ENCODE results near the gene YOD1. TPM values are rescaled to one million over a fixed set of nuclear protein-coding genes. Genes with fewer than 3 reads are reported as not detected.

The YOD1 gene
- total and polyA plus RNA-seq, 2 of the 13 experiments (the other 11 are each of a cell fraction or from before 2014, with no cell fraction given) = 3.4 to 9.1 TPM

- peak; percentile 84 for TF ChIP-seq PATZ1 (CRISPR knock-in tag; IDR thresholded peaks at IDR 0.05)
- TF ChIP-seq NR2F6 (IDR thresholded peaks at IDR 0.05) = no peak
- TF ChIP-seq NR2F6 (CRISPR knock-in tag; IDR thresholded peaks at IDR 0.05) = peak; percentile 35; the same call in 1 of the 2 replicates
- TF ChIP-seq GATAD2A (CRISPR knock-in tag; IDR thresholded peaks at IDR 0.05) = peak; percentile 41; the same call in 1 of the 2 replicates
- TF ChIP-seq, protein P1, sequence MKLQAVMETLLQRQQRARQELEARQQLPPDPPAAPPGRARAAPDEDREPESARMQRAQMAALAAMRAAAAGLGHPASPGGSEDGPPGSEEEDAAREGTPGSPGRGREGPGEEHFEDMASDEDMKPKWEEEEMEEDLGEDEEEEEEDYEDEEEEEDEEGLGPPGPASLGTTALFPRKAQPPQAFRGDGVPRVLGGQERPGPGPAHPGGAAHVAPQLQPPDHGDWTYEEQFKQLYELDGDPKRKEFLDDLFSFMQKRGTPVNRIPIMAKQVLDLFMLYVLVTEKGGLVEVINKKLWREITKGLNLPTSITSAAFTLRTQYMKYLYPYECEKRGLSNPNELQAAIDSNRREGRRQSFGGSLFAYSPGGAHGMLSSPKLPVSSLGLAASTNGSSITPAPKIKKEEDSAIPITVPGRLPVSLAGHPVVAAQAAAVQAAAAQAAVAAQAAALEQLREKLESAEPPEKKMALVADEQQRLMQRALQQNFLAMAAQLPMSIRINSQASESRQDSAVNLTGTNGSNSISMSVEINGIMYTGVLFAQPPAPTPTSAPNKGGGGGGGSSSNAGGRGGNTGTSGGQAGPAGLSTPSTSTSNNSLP (IDR thresholded peaks at IDR 0.05; ENCODE audit: low read depth, low read length) = peak; percentile 78
- TF ChIP-seq ZNF326 (CRISPR knock-in tag; IDR thresholded peaks at IDR 0.05; ENCODE audit: borderline replicate concordance) = no peak
- TF ChIP-seq FOXA3 (CRISPR knock-in tag; IDR thresholded peaks at IDR 0.05) = no peak; the same call in 1 of the 2 replicates
- peak; percentile 37; the same call in 1 of the 2 replicates for TF ChIP-seq POLR2G (IDR thresholded peaks at IDR 0.05; ENCODE audit: low read depth, low read length)
- TF ChIP-seq NCOR1 (IDR thresholded peaks at IDR 0.05; ENCODE audit: borderline replicate concordance, low read length) = 0 out of 2 replicates have a peak, but pooled peaks have one; percentile 20
- TF ChIP-seq ZNF607 (CRISPR knock-in tag; IDR thresholded peaks at IDR 0.05; ENCODE audit: borderline replicate concordance) = no peak
- no peak for TF ChIP-seq ZNF609 (CRISPR knock-in tag; IDR thresholded peaks at IDR 0.05; ENCODE audit: borderline replicate concordance)
- peak; percentile 84 for TF ChIP-seq FOSL2 (CRISPR knock-in tag; IDR thresholded peaks at IDR 0.05)
- peak; percentile 46; the same call in 1 of the 2 replicates for TF ChIP-seq JUNB (CRISPR knock-in tag; IDR thresholded peaks at IDR 0.05; ENCODE audit: borderline replicate concordance)
- TF ChIP-seq SOX13 (IDR thresholded peaks at IDR 0.05) = no peak
- TF ChIP-seq SOX13 (CRISPR knock-in tag; conservative IDR thresholded peaks at IDR 0.05 in 1 of 2, IDR thresholded peaks at IDR 0.05 in 1 of 2) = peak in 1 of 2 experiments; percentile 83; a peak in 2 of 4 replicates
- no peak for TF ChIP-seq SOX6 (IDR thresholded peaks at IDR 0.05)
- peak; percentile 71 for TF ChIP-seq SOX6 (CRISPR knock-in tag; IDR thresholded peaks at IDR 0.05)
- no peak for TF ChIP-seq GPN1 (CRISPR knock-in tag; IDR thresholded peaks at IDR 0.05; ENCODE audit: borderline replicate concordance)
- TF ChIP-seq, protein P2, sequence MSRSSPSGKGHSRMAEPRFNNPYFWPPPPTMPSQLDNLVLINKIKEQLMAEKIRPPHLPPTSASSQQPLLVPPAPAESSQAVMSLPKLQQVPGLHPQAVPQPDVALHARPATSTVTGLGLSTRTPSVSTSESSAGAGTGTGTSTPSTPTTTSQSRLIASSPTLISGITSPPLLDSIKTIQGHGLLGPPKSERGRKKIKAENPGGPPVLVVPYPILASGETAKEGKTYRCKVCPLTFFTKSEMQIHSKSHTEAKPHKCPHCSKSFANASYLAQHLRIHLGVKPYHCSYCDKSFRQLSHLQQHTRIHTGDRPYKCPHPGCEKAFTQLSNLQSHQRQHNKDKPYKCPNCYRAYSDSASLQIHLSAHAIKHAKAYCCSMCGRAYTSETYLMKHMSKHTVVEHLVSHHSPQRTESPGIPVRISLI (CRISPR knock-in tag; IDR thresholded peaks at IDR 0.05; ENCODE audit: borderline replicate concordance) = peak; percentile 71; the same call in 1 of the 2 replicates
- TF ChIP-seq TBX2 (CRISPR knock-in tag; IDR thresholded peaks at IDR 0.05; ENCODE audit: borderline replicate concordance) = peak; percentile 23; the same call in 1 of the 2 replicates
Measured at GRCh38 chr1:207021139-207021861, 29.7 kb downstream of the YOD1 start (continued).
